GM23338 (cell line): Measurements from ENCODE around the gene ZNF518B. TPM values are rescaled to one million over a fixed set of nuclear protein-coding genes. Genes with fewer than 3 reads are reported as not detected.

Experiments
- ATAC-seq: fragments of 200-7000 bp; cut with Tn5 transposase; 3 replicates; pipeline ENCODE4 v1.9.1; 2020
- DNase-seq: peaks from one replicate; pipeline ENCODE4 v3.0.0-alpha.2; 2015; ENCODE audit warnings: low spot score
- H2AFZ ChIP-seq: fragments of 200-600 bp; sonication (generic); 2 replicates; pipeline ENCODE4 v1.8.0; 2016; ENCODE audit warnings: antibody characterized with exemption, mild to moderate bottlenecking, moderate library complexity
- H3F3A ChIP-seq: fragments of 200-600 bp; sonication (generic); replicated peaks from 2 replicates; pipeline ENCODE4 v1.8.0; 2017; ENCODE audit warnings: antibody characterized with exemption, mixed run types, low read depth
- H3K27ac ChIP-seq: fragments of 200-600 bp; sonication (generic); 2 replicates; pipeline ENCODE4 v1.6.1; 2016; ENCODE audit warnings: low read depth
- H3K27me3 ChIP-seq: fragments of 200-600 bp; sonication (generic); 2 replicates; pipeline ENCODE4 v1.8.0; 2016; ENCODE audit warnings: mild to moderate bottlenecking, mixed run types, moderate library complexity; ENCODE audit not compliant: insufficient read depth
- H3K36me3 ChIP-seq: fragments of 200-600 bp; sonication (generic); 2 replicates; pipeline ENCODE4 v1.8.0; 2016; ENCODE audit warnings: mild to moderate bottlenecking; ENCODE audit not compliant: insufficient read depth
- H3K4me1 ChIP-seq: fragments of 200-600 bp; sonication (generic); 2 replicates; pipeline ENCODE4 v1.8.0; 2016; ENCODE audit warnings: mild to moderate bottlenecking, moderate library complexity; ENCODE audit not compliant: insufficient read depth
- H3K4me2 ChIP-seq: fragments of 200-600 bp; sonication (generic); 2 replicates; pipeline ENCODE4 v1.7.1; 2017; ENCODE audit warnings: mixed run types
- H3K4me3 ChIP-seq: fragments of 200-600 bp; sonication (generic); 2 replicates; pipeline ENCODE4 v1.6.1; 2016; ENCODE audit warnings: mixed run types
- H3K79me2 ChIP-seq: fragments of 200-600 bp; sonication (generic); replicated peaks from 2 replicates; pipeline ENCODE4 v1.8.0; 2017; ENCODE audit warnings: mild to moderate bottlenecking; ENCODE audit not compliant: insufficient read depth
- H3K9me2 ChIP-seq: fragments of 200-600 bp; sonication (generic); 2 replicates; pipeline ENCODE4 v1.8.0; 2017; ENCODE audit not compliant: insufficient read depth
- H4K20me1 ChIP-seq: fragments of 200-600 bp; sonication (generic); replicated peaks from 2 replicates; pipeline ENCODE4 v1.8.0; 2017; ENCODE audit warnings: mild to moderate bottlenecking; ENCODE audit not compliant: insufficient read depth
- H3K27ac Mint-ChIP-seq: 2 replicates; pipeline ENCODE4 v1.8.0; 2020; ENCODE audit warnings: inconsistent platforms, mild to moderate bottlenecking, moderate library complexity, mixed read lengths
- H3K27me3 Mint-ChIP-seq: 3 replicates; pipeline ENCODE4 v1.8.0; 2022; ENCODE audit warnings: low read depth, mild to moderate bottlenecking, moderate library complexity, mixed read lengths, inconsistent platforms; ENCODE audit not compliant: insufficient read depth, poor library complexity
- H3K36me3 Mint-ChIP-seq: 3 replicates; pipeline ENCODE4 v1.8.0; 2021; ENCODE audit warnings: low read depth, mild to moderate bottlenecking, inconsistent platforms, moderate library complexity, mixed read lengths
- H3K4me1 Mint-ChIP-seq: 3 replicates; pipeline ENCODE4 v1.8.0; 2020; ENCODE audit warnings: mild to moderate bottlenecking, inconsistent platforms, mixed read lengths
- H3K4me3 Mint-ChIP-seq: 3 replicates; pipeline ENCODE4 v1.8.0; 2021; ENCODE audit warnings: moderate library complexity, mild to moderate bottlenecking, inconsistent platforms, mixed read lengths
- H3K9me3 Mint-ChIP-seq: 3 replicates; pipeline ENCODE4 v1.8.0; 2020; ENCODE audit warnings: moderate library complexity, mild to moderate bottlenecking, inconsistent platforms, mixed read lengths
- CREB1 ChIP-seq: fragments of 250-450 bp; sonication (Bioruptor Pico); IDR thresholded peaks from 2 replicates; pipeline ENCODE4 v1.5.0; 2020; ENCODE audit warnings: low read depth, mild to moderate bottlenecking, moderate library complexity
- CTCF ChIP-seq, 2 experiments: fragments of 200-600 bp in 1 of 2; sonication (generic) in 1 of 2; conservative IDR thresholded peaks; 2 replicates each; pipeline versions ENCODE4 v1.5.1 to v1.6.1; 2016 to 2017; ENCODE audit warnings: antibody characterized with exemption in 2 of 2, low read depth in 2 of 2, mild to moderate bottlenecking in 2 of 2, moderate library complexity in 1 of 2
- EZH2phosphoT487 ChIP-seq: fragments of 200-600 bp; sonication (generic); IDR thresholded peaks from one replicate; pipeline ENCODE4 v1.8.1; 2018; ENCODE audit warnings: antibody characterized with exemption; ENCODE audit not compliant: unreplicated experiment
- ZNF462 ChIP-seq: fragments of 250-450 bp; sonication (Bioruptor Pico); IDR thresholded peaks from 2 replicates; pipeline ENCODE4 v1.5.0; 2020; ENCODE audit warnings: mild to moderate bottlenecking, moderate library complexity
- polyA plus RNA-seq: library from polyadenylated mRNA; unstranded; fragments of >200 nt; fragmentation: Nextera tagmentation; extraction: Ambion mirVana; gene quantifications from 2 replicates; pipeline ENCODE4 v1.2.1, GENCODE V29; 2016
- total RNA-seq: library from RNA; depleted of rRNA; stranded (reverse); fragments of >200 nt; shearing (Covaris generic); gene quantifications from 2 replicates; pipeline ENCODE4 v1.2.3, GENCODE V29; 2014
- TF ChIP-seq, protein P1 (sequence below): IDR thresholded peaks from one replicate; pipeline ENCODE4 v1.6.1; 2018; ENCODE audit warnings: antibody characterized with exemption; ENCODE audit not compliant: unreplicated experiment

The ZNF518B gene
- total and polyA plus RNA-seq, 2 experiments from 2014 or later = 2.9 to 10.8 TPM

GRCh38 chr4:10403633-10404445 lies 53.4 kb downstream of the ZNF518B start:
- no peak overlapping the region for H3K4me3 Mint-ChIP-seq
- Histone ChIP-seq H3K4me3 (no peak overlapping the region), H3K4me2 (no peak overlapping the region), H3K27ac (no peak overlapping the region), H3K4me1 (0 out of 2 replicates have a peak, but pooled peaks cover 4% of the 10 kb centered on the region), H3K27me3 (no peaks in the 10 kb centered on the region), H2AFZ (no peak overlapping the region), H4K20me1 (peaks cover 2% of the 10 kb centered on the region; the same call in 1 of the 2 replicates), H3K36me3 (no peaks in the 10 kb centered on the region), H3K9me2 (no peaks in the 10 kb centered on the region), H3F3A (no peaks in the 10 kb centered on the region), H3K79me2 (no peaks in the 10 kb centered on the region)
- H3K9me3 Mint-ChIP-seq = no peaks in the 10 kb centered on the region
- DNase-seq (peak; percentile 70), ATAC-seq (peak; percentile 86)
- H3K4me1 Mint-ChIP-seq = peaks cover 8% of the 10 kb centered on the region
- no peaks in the 10 kb centered on the region for H3K36me3 Mint-ChIP-seq
- H3K27me3 Mint-ChIP-seq = peaks cover 2% of the 10 kb centered on the region
- TF ChIP-seq ZNF462 (CRISPR knock-in tag) (no peak), CTCF (conservative IDR thresholded peaks at IDR 0.05; ENCODE audit: low read depth in 2 of 2) (peak; percentile 69 to 73), CREB1 (no peak), EZH2phosphoT487 (no peak)
- TF ChIP-seq, protein P1, sequence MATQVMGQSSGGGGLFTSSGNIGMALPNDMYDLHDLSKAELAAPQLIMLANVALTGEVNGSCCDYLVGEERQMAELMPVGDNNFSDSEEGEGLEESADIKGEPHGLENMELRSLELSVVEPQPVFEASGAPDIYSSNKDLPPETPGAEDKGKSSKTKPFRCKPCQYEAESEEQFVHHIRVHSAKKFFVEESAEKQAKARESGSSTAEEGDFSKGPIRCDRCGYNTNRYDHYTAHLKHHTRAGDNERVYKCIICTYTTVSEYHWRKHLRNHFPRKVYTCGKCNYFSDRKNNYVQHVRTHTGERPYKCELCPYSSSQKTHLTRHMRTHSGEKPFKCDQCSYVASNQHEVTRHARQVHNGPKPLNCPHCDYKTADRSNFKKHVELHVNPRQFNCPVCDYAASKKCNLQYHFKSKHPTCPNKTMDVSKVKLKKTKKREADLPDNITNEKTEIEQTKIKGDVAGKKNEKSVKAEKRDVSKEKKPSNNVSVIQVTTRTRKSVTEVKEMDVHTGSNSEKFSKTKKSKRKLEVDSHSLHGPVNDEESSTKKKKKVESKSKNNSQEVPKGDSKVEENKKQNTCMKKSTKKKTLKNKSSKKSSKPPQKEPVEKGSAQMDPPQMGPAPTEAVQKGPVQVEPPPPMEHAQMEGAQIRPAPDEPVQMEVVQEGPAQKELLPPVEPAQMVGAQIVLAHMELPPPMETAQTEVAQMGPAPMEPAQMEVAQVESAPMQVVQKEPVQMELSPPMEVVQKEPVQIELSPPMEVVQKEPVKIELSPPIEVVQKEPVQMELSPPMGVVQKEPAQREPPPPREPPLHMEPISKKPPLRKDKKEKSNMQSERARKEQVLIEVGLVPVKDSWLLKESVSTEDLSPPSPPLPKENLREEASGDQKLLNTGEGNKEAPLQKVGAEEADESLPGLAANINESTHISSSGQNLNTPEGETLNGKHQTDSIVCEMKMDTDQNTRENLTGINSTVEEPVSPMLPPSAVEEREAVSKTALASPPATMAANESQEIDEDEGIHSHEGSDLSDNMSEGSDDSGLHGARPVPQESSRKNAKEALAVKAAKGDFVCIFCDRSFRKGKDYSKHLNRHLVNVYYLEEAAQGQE = no peak
- no peak overlapping the region for H3K27ac Mint-ChIP-seq
